ENCODE data around the gene SDK1. TPM values are rescaled to one million over a fixed set of nuclear protein-coding genes. Genes with fewer than 3 reads are reported as not detected.
A peak's percentile ranks its signal among the peaks of the same experiment; 100 is the strongest.

SDK1 gene
- total RNA-seq, 1 experiment from 2014 or later: 6.0 TPM

- H3K27ac ChIP-seq: no peak overlapping the region
- H3K4me3 ChIP-seq: no peak overlapping the region
- no peak for DNase-seq
- no peaks in the 10 kb centered on the region; the same call in 1 of the 2 replicates for H3K4me1 ChIP-seq
- H3K9me3 ChIP-seq (replicated peaks): no peaks in the 10 kb centered on the region
- H3K27me3 ChIP-seq: no peaks in the 10 kb centered on the region
- H3K36me3 ChIP-seq: no peaks in the 10 kb centered on the region
Observed at GRCh38 chr7:4168541-4168940, 867.5 kb downstream of the SDK1 start.

GRCh38 chr7:4169455-4169854, 868.4 kb downstream of the SDK1 start:
- H3K27ac ChIP-seq: no peak overlapping the region
- H3K27me3 ChIP-seq: no peaks in the 10 kb centered on the region
- no peaks in the 10 kb centered on the region for H3K36me3 ChIP-seq
- no peak overlapping the region for H3K4me3 ChIP-seq
- H3K9me3 ChIP-seq (replicated peaks): no peaks in the 10 kb centered on the region
- DNase-seq: peak; percentile 48 to 60
- no peaks in the 10 kb centered on the region; the same call in 1 of the 2 replicates for H3K4me1 ChIP-seq

- Histone ChIP-seq H3K9me3 (replicated peaks) (no peaks in the 10 kb centered on the region), H3K36me3 (no peaks in the 10 kb centered on the region), H3K4me3 (no peak overlapping the region), H3K27me3 (no peaks in the 10 kb centered on the region), H3K4me1 (no peaks in the 10 kb centered on the region; the same call in 1 of the 2 replicates), H3K27ac (no peak overlapping the region)
- DNase-seq: no peak
Observed at GRCh38 chr7:4170997-4171786, 870.1 kb downstream of the SDK1 start.

DNA sequence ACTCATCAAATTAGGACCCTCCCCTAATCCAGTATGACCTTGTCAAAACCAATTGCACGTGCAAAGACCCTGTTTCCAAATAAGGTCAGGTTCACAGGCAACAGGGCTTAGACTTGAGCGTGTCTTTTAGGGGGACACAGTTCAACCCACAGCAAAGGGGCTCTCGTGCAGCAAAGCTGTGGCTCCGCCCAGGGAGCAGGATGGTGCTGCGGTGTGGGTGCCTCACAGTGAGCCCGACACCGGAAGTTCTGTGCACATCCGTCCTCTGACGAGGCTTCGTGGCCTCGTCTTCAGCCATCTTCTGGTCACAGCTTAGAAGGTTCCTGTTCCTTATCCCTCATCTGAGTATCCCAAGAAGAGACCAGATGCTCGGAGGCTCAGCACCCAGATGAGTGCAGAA, 871.8 kb downstream of the SDK1 start:
- Histone ChIP-seq H3K36me3 (no peaks in the 10 kb centered on the region), H3K27me3 (no peaks in the 10 kb centered on the region), H3K9me3 (replicated peaks) (no peaks in the 10 kb centered on the region), H3K4me1 (no peaks in the 10 kb centered on the region; the same call in 1 of the 2 replicates), H3K4me3 (no peak overlapping the region), H3K27ac (no peak overlapping the region)
- DNase-seq: no peak

DNA sequence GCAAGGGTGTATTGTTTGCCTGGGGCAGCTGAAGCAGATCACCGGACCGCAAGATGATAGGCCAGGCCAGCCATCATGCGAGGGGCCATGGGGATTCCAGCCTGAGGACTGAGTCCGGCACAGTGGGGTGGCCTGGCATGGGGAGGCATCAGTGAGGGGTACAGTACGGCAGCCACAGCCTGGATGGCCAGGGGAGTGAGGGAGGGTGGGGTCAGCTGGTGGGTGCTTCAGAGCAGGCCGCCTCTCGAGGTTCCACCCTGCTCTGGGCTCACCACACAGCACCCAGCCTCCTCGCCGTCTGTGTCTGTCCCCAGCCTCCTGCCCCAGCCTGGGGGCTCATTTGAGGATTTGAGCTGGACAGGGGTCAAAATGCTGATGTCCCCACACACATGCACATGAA, 872.6 kb downstream of the SDK1 start:
- Histone ChIP-seq H3K4me3 (no peak overlapping the region), H3K9me3 (replicated peaks) (no peaks in the 10 kb centered on the region), H3K36me3 (no peaks in the 10 kb centered on the region), H3K4me1 (no peaks in the 10 kb centered on the region; the same call in 1 of the 2 replicates), H3K27me3 (no peaks in the 10 kb centered on the region), H3K27ac (no peak overlapping the region)
- no peak for DNase-seq

DNA sequence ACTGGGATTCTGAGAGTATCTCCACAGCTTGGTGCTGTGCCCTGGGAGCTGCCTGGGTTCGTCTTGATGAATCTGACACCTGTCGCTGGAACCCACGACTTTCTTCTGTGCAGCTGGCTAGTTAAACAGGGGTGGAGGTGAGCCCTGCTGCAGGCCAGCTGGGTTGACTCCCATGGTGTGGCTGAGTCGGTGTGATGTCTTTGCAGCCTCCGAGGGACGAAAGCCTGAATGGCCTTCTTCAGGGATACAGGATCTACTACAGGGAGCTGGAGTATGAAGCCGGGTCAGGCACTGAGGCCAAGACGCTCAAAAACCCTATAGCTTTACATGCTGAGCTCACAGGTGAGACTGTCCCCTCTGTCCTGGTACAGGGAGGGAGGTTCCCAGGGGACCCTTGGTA, 873.0 kb downstream of the SDK1 start:
- Histone ChIP-seq H3K4me3 (no peak overlapping the region), H3K9me3 (replicated peaks) (no peaks in the 10 kb centered on the region), H3K36me3 (no peaks in the 10 kb centered on the region), H3K27ac (no peak overlapping the region), H3K4me1 (no peaks in the 10 kb centered on the region; the same call in 1 of the 2 replicates), H3K27me3 (no peaks in the 10 kb centered on the region)
- no peak for DNase-seq

- Histone ChIP-seq H3K27ac (no peak overlapping the region), H3K9me3 (replicated peaks) (no peaks in the 10 kb centered on the region), H3K4me3 (no peak overlapping the region), H3K27me3 (no peaks in the 10 kb centered on the region), H3K36me3 (no peaks in the 10 kb centered on the region), H3K4me1 (no peaks in the 10 kb centered on the region; the same call in 1 of the 2 replicates)
- DNase-seq: no peak
Observed at GRCh38 chr7:4174451-4174850, 873.4 kb downstream of the SDK1 start.

DNA sequence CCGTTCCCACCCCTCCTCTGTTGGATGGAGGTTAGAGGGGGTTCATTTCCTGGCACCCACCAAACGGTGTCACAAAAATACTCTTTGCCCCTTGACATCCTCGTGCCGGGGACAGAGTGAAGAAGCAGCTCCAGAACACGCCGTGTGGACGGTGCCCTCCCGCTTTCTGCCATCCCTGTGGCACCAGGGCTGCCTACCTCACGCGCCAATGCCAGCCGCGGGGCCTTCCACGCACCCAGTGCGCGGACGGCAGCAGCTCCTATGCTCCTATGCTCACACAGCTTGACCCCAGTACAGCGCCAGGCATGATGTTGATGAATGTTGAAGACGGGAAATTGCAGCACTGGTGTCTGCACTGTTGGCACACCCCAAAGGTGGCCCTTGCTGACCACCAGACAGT, 873.8 kb downstream of the SDK1 start:
- no peaks in the 10 kb centered on the region for H3K4me1 ChIP-seq
- H3K27ac ChIP-seq: no peak overlapping the region
- H3K36me3 ChIP-seq: no peaks in the 10 kb centered on the region
- no peaks in the 10 kb centered on the region for H3K9me3 ChIP-seq (replicated peaks)
- no peaks in the 10 kb centered on the region for H3K27me3 ChIP-seq
- no peak for DNase-seq
- no peak overlapping the region for H3K4me3 ChIP-seq

DNA sequence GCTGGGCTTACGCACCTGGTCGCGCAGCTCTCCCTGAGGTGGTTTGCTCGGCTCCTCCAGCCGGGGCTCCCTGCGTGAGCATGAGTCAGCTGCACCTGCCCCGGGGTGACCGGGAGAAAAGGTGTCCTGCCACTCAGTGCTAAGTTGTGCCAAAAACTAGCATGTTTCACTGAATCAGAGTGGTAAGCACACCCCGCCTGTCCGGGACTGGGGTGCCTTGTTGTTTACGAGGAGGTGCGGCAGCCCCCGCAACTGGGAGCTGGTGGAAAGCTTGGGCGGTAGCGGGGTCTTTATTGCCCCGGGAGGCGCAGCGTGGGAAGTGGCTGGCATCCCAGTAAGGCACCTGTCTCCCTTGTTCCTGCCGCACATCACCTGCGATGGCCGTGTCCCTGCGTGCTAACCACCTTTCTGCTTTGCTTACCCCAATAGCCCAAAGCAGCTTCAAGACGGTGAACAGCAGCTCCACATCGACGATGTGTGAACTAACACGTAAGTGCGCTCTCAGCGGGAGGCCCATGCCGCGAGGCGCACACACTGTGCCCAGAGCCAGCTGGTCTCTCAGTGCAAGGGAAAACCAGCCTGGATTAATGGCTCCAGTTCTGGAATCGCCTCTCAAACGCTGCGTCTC, 874.4 kb downstream of the SDK1 start:
- Histone ChIP-seq H3K4me1 (no peaks in the 10 kb centered on the region), H3K9me3 (replicated peaks) (no peaks in the 10 kb centered on the region), H3K27me3 (no peaks in the 10 kb centered on the region), H3K27ac (no peak overlapping the region), H3K36me3 (no peaks in the 10 kb centered on the region), H3K4me3 (no peak overlapping the region)
- DNase-seq: no peak

DNA sequence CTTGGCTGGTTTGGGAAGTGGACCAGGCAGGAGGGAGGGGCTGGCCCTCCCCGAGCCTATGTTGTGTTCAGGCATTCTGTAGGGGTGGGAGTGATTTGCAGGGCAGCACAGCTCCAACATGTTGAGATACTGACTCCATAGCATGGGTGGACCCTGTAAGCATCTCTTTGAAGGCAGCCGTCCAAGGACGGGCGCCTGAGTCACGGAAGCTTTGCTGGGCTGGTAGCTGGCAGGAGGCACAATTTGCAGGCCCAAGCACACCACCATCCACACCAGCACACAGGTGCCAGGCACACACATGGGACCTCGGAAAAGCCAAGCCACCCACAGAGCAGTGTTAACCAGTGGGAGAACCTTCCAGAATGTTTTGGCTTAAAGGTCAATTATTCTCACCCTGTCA, 875.9 kb downstream of the SDK1 start:
- H3K4me3 ChIP-seq: no peak overlapping the region
- H3K27ac ChIP-seq: no peak overlapping the region
- H3K36me3 ChIP-seq: no peaks in the 10 kb centered on the region
- no peak for DNase-seq
- H3K9me3 ChIP-seq (replicated peaks): no peaks in the 10 kb centered on the region
- H3K27me3 ChIP-seq: no peaks in the 10 kb centered on the region
- no peaks in the 10 kb centered on the region for H3K4me1 ChIP-seq

DNA sequence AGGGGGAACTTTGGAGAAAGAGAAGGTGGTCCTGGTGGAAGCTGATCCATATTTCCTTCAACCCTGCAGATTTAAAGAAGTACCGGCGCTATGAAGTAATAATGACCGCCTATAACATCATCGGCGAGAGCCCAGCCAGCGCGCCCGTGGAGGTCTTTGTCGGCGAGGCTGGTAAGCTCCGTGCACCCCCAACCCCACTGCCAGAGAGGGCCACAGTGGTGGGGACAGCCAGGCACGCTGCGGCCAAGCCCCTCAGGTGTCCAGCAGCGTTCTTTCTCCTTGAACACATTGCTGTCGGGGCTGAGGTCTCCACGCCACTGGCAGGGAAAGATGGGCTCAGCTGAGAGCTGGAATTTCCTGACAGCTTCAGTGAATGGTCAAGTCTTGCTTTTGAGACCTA, 877.4 kb downstream of the SDK1 start:
- H3K4me3 ChIP-seq: no peak overlapping the region
- no peaks in the 10 kb centered on the region for H3K36me3 ChIP-seq
- H3K27ac ChIP-seq: no peak overlapping the region
- no peaks in the 10 kb centered on the region for H3K27me3 ChIP-seq
- H3K9me3 ChIP-seq (replicated peaks): no peaks in the 10 kb centered on the region
- no peak for DNase-seq
- no peaks in the 10 kb centered on the region for H3K4me1 ChIP-seq

DNA sequence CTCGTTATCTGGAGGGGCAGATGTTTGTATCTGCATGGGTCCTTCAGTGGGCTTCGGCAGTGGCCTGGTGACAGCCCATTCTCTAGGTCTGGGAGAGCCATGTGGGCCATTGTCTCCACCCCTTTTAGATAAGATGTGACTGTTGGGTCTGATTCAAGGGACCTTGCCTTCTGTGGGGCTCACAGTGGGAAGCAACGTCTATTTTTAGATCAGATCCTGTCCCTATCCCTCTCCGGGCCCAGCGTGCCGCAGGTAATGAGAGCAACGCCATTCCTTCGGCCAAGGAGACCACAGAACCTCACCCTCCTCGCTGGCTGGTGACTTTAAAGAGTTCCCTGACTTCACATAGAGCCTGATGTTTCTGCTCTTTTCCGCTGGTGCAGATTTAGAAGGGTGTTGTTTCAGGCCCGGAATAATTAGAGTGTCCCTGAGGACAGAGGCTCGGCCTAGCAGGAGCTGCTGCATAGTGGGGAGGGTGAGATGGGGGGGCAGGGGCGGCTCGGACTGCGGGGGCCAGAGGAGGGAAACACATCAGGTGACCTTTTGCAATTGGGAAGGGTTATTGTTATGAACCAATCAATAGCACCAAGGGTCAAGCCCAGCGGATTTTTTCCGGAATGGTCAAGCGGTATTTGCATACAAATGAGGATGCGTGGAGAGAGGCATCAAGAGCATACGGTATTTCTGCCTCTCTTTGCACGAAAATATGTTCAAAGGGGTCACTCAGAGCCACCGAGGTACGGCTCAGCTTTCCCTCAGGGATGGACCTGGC, 878.0 kb downstream of the SDK1 start:
- Histone ChIP-seq H3K27ac (no peak overlapping the region), H3K27me3 (no peaks in the 10 kb centered on the region), H3K9me3 (replicated peaks) (no peaks in the 10 kb centered on the region), H3K4me1 (no peaks in the 10 kb centered on the region), H3K36me3 (no peaks in the 10 kb centered on the region), H3K4me3 (no peak overlapping the region)
- no peak for DNase-seq

DNA sequence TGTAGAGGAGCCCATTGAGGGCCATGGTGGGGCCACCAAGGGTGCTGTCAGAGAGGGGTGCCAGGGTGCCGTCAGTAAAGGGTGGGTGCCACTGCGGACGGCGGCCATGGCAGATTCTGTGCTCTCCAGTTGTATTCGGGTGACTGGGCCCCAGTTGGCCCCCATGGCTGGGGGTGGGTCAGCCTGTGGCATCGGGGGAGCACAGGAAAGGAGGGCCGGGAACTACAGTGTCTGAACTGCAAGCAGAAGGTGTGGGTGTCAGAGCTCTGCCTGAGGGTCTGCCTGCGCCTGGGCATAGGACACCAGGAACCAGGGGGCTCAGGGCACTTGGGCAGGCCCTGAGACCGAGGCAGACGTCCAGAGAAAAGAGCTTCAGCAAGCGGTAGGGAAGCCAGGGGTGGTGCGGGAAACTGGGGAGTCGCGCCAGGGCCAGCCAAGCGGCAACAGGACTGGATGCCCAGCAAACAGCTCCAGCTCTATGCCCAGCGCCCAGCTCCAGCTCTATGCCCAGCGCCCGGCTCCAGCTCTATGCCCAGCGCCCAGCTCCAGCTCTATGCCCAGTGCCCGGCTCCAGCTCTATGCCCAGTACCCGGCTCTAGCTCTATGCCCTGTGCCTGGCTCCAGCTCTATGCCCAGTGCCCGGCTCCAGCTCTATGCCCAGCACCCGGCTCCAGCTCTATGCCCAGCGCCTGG, 878.8 kb downstream of the SDK1 start:
- no peaks in the 10 kb centered on the region for H3K9me3 ChIP-seq (replicated peaks)
- DNase-seq: no peak

GRCh38 chr7:4181446-4181845, 880.4 kb downstream of the SDK1 start:
- Histone ChIP-seq H3K4me1 (no peaks in the 10 kb centered on the region), H3K36me3 (no peaks in the 10 kb centered on the region), H3K27me3 (no peaks in the 10 kb centered on the region), H3K27ac (no peak overlapping the region), H3K4me3 (no peak overlapping the region), H3K9me3 (replicated peaks) (no peaks in the 10 kb centered on the region)
- no peak for DNase-seq

More for the DNA sequence above, 878.8 kb downstream of the SDK1 start:
- no peak overlapping the region for H3K4me3 ChIP-seq
- H3K36me3 ChIP-seq: no peaks in the 10 kb centered on the region
- no peaks in the 10 kb centered on the region for H3K4me1 ChIP-seq
- H3K27me3 ChIP-seq: no peaks in the 10 kb centered on the region
- H3K27ac ChIP-seq: no peak overlapping the region

All from SJCRH30 (cell line).